Activated T-helper 2 cell treated with anti-CD3 and anti-CD28 coated beads, Interferon-gamma antibody, Interleukin-2, Interleukin-4, amounts not matched to agents 10 μg/mL and 5 μg/mL and 100 μg/mL, durations not matched to agents 14 hours and 24 hours and 36 hours (primary cell): ENCODE results near the gene CEP120. TPM values are rescaled to one million over a fixed set of nuclear protein-coding genes. Genes with fewer than 3 reads are reported as not detected.

Source experiments
- DNase-seq: peaks from one replicate; pipeline ENCODE4 v3.0.0; 2021; ENCODE audit warnings: low spot score
- H3K27ac Mint-ChIP-seq: one replicate; pipeline ENCODE4 v1.8.0; 2021; ENCODE audit warnings: mixed read lengths
- H3K27me3 Mint-ChIP-seq: one replicate; pipeline ENCODE4 v1.8.0; 2021; ENCODE audit warnings: low read depth, mixed read lengths
- H3K36me3 Mint-ChIP-seq: one replicate; pipeline ENCODE4 v1.8.0; 2021; ENCODE audit warnings: low read depth, mixed read lengths
- H3K4me1 Mint-ChIP-seq: one replicate; pipeline ENCODE4 v1.8.0; 2021; ENCODE audit warnings: low read depth, mixed read lengths
- H3K4me3 Mint-ChIP-seq: one replicate; pipeline ENCODE4 v1.8.0; 2021; ENCODE audit warnings: low read depth, mild to moderate bottlenecking, moderate library complexity, mixed read lengths
- H3K9me3 Mint-ChIP-seq: one replicate; pipeline ENCODE4 v1.8.0; 2021; ENCODE audit warnings: mixed read lengths
- intact Hi-C: fragments of 100-400 bp; cut with micrococcal nuclease; formaldehyde crosslinking; loops from one replicate; pipeline ENCODE4 v1.15.1; 2023
- total RNA-seq: library from RNA; stranded (reverse); gene quantifications from 2 replicates; pipeline ENCODE4 v1.2.3, GENCODE V29; 2022

CEP120 gene
- total RNA-seq, 1 donor from 2014 or later: 25.3 TPM

DNA sequence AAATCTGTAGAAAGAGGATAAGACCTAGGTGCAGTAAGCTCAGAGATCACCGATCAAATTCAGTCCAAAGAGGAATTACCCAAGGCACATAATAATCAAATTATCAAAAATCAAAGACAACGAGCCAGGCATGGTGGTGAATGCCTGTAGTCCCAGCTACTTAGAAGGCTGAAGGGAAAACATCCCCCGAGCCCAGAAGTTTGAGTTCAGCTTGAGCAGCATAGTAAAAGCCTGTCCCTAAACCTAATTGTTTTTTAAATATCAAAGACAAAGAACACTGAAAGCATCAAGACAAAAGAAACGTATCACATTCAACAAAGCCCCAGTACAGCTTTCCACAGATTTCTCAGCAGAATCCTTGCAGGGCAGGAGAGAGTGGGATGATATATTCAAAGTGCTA, 122.9 kb downstream of the CEP120 start:
- no peak overlapping the region for H3K4me3 Mint-ChIP-seq
- no peak overlapping the region for H3K27ac Mint-ChIP-seq
- H3K9me3 Mint-ChIP-seq: no peaks in the 10 kb centered on the region
- H3K36me3 Mint-ChIP-seq: no peaks in the 10 kb centered on the region
- no peak for DNase-seq
- no peaks in the 10 kb centered on the region for H3K4me1 Mint-ChIP-seq
- peaks cover 12% of the 10 kb centered on the region for H3K27me3 Mint-ChIP-seq
- intact Hi-C loops: no loop called here

DNA sequence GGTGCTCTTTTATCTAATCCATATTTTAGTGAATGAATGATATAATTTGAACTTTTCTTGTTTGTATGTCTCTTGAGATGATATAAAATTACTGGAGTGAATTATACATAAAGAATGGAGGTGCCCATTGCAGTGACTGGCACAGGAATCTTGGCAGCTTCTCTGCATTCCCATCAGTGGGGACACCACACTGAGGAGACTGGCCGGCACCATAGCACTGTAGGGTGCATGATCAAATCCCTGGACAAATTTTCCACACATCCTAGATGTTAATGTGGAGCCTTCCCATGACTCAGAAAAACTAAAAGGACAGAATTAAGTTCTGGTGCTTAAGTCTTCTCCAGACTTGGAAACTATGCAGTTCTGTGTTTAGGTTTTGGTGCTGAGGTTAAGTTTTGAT, 124.1 kb downstream of the CEP120 start:
- Mint-ChIP-seq H3K4me1 (no peaks in the 10 kb centered on the region), H3K36me3 (no peaks in the 10 kb centered on the region), H3K27ac (no peak overlapping the region), H3K27me3 (peaks cover 12% of the 10 kb centered on the region), H3K4me3 (no peak overlapping the region), H3K9me3 (no peaks in the 10 kb centered on the region)
- intact Hi-C loops: loop anchor here (5.0 kb wide), 1 partner anchor 202 kb away; no protein-coding TSS in a partner anchor
- DNase-seq: no peak

DNA sequence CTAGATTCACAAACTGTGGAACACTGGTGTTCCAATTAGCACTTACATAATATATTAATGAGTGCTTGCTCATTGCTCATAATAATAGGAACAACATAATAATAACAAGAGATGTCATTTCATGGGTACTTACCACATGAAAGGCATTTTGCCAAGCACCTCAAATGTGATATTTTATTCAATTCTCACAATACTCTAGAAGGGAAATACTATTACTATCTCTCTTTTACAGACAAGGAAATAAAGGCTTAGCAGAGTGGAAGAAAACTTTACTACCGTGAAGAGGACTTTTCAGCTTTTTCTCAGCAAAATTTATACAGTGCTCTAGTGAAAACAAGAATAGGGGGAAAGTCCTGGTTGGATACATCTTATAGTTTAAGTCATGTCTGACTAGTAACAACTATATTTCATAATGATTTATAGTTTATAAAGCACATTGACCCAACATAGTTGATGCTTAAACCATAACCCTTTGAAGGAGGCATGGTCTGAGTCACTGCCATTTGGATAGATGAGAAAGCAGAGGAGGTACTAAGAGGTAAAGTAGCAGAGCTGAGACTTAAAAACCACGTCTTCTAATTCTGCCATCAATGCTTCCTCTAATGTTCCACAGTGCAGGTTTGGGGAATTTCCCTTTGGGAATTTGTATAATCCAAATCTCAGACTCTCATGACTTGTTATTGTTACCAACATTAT, 124.7 kb downstream of the CEP120 start:
- Mint-ChIP-seq H3K36me3 (no peaks in the 10 kb centered on the region), H3K27ac (no peak overlapping the region), H3K4me3 (no peak overlapping the region), H3K27me3 (peaks cover 12% of the 10 kb centered on the region), H3K4me1 (no peaks in the 10 kb centered on the region), H3K9me3 (no peaks in the 10 kb centered on the region)
- intact Hi-C loops: loop anchor here (5.0 kb wide), 1 partner anchor 201 kb away; no protein-coding TSS in a partner anchor
- DNase-seq: no peak

DNA sequence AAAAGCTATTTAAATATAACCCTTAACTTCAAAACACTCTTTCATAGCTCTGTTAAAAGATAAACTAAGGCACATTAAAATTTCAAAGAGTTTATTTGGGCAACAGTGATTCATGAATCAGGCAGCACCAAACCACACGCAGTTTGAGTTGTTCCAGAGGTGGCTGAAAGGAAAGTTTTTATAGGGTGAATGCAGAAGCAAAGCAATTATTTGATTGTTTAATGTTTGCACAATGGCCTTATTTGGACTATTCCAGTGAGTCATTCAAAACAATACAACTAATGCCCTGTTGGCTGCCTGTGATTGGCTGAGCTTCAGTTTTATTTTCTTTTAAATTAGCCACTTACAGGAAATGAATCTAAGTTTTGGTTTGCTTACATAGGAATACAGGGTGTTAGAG, 125.3 kb downstream of the CEP120 start:
- Mint-ChIP-seq H3K4me3 (no peak overlapping the region), H3K9me3 (no peaks in the 10 kb centered on the region), H3K4me1 (no peaks in the 10 kb centered on the region), H3K36me3 (no peaks in the 10 kb centered on the region), H3K27ac (no peak overlapping the region), H3K27me3 (peaks cover 12% of the 10 kb centered on the region)
- DNase-seq: no peak
- intact Hi-C loops: loop anchor here (5.0 kb wide), 1 partner anchor 201 kb away; no protein-coding TSS in a partner anchor

DNA sequence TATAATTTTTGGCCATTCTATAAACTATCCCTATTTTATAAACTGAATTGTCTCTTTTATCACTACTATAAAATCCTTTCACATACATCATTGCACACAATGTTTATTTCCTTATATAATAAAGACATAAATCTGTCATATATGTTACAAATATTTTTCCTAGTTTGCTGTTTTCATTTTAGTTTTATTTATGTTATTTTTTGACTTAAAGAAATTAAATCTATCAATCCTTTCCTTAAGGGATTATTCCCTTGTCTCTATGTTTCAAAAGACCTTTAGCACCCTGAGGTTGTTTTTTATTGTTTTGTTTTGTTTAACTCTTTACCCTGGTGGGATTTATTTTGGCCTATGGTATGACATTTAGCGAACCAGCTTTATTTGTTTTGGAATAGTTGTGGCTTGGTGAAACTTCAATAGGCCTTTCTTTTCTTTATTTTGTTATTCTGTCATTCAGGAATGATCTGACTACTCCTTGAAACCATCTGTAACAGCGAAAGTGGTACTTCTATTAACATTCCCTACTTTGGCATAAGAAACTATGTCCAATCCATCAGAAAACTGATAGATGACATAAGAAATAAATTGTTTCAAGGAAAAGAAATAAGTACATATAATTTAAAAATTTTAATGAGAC, 125.9 kb downstream of the CEP120 start:
- Mint-ChIP-seq H3K27me3 (peaks cover 8% of the 10 kb centered on the region), H3K36me3 (no peaks in the 10 kb centered on the region), H3K4me1 (no peaks in the 10 kb centered on the region), H3K9me3 (no peaks in the 10 kb centered on the region), H3K4me3 (no peak overlapping the region), H3K27ac (no peak overlapping the region)
- no peak for DNase-seq
- intact Hi-C loops: loop anchor here (5.0 kb wide), 1 partner anchor 200 kb away; no protein-coding TSS in a partner anchor

Other genes starting within 250 kb of the CEP120 start
- 37.7 and 38.2 TPM in 2 replicates for gene CSNK1G3, start 88.8 kb upstream of the CEP120 start, total RNA-seq